IMR-90 (cell line): ENCODE results near the gene HNRNPLL. TPM values are rescaled to one million over a fixed set of nuclear protein-coding genes. Genes with fewer than 3 reads are reported as not detected.
A peak's percentile ranks its signal among the peaks of the same experiment; 100 is the strongest.

ENCODE experiments used
- ATAC-seq: fragments of 200-7000 bp; cut with Tn5 transposase; 2 replicates; pipeline ENCODE4 v1.9.1; 2020; ENCODE audit warnings: low read depth, mild to moderate bottlenecking, moderate library complexity
- BruUV-seq: library from RNA; stranded (reverse); fragments of 400-500 nt; replicated peaks from 2 replicates; lab custom pipeline; 2021; lab: Mats Ljungman, UMichigan
- CTCF ChIA-PET: fragments of 300-600 bp; formaldehyde crosslinking; extraction: SDS; loops from one replicate; lab custom pipeline; 2021; ENCODE audit warnings: antibody characterized with exemption; lab: Yijun Ruan, JAX
- POLR2A ChIA-PET: fragments of 300-600 bp; sonication (Branson Sonifier 250); formaldehyde crosslinking; loops from one replicate; lab custom pipeline; 2022; ENCODE audit warnings: antibody characterized with exemption; ENCODE audit not compliant: unreplicated experiment; lab: Charles Lee
- DNase-seq: peaks from one replicate; pipeline ENCODE4 v3.0.0; 2013
- H2AFZ ChIP-seq: replicated peaks from 2 replicates; pipeline ENCODE3; 2013; ENCODE audit warnings: low read length, mild to moderate bottlenecking; ENCODE audit not compliant: poor library complexity
- H2AK5ac ChIP-seq: 2 replicates; pipeline ENCODE4 v1.6.1; 2013; ENCODE audit warnings: low read depth, low read length, inconsistent platforms
- H2AK9ac ChIP-seq: replicated peaks from 2 replicates; pipeline ENCODE3; 2013; ENCODE audit warnings: mild to moderate bottlenecking, low read depth, low read length, moderate library complexity; ENCODE audit not compliant: poor library complexity
- H2BK120ac ChIP-seq: 2 replicates; pipeline ENCODE4 v1.6.1; 2013; ENCODE audit warnings: low read depth, low read length, inconsistent platforms
- H2BK15ac ChIP-seq: 3 replicates; pipeline ENCODE4 v1.6.1; 2013; ENCODE audit warnings: low read depth, low read length, inconsistent platforms
- H2BK20ac ChIP-seq: 2 replicates; pipeline ENCODE4 v1.6.1; 2013; ENCODE audit warnings: low read depth, mild to moderate bottlenecking, inconsistent platforms, low read length, moderate library complexity
- H2BK5ac ChIP-seq: 2 replicates; pipeline ENCODE4 v1.6.1; 2013; ENCODE audit warnings: mild to moderate bottlenecking, low read depth, low read length, inconsistent platforms; ENCODE audit not compliant: poor library complexity, severe bottlenecking
- H3K14ac ChIP-seq: replicated peaks from 2 replicates; pipeline ENCODE4 v1.6.1; 2013; ENCODE audit warnings: low read depth, low read length, inconsistent platforms
- H3K18ac ChIP-seq: 2 replicates; pipeline ENCODE4 v1.6.1; 2013; ENCODE audit warnings: low read depth, low read length, control low read depth
- H3K23ac ChIP-seq: 2 replicates; pipeline ENCODE4 v1.6.1; 2013; ENCODE audit warnings: low read depth, low read length, inconsistent platforms
- H3K27ac ChIP-seq: 2 replicates; pipeline ENCODE4 v1.5.1; 2013; ENCODE audit warnings: mild to moderate bottlenecking, control low read depth, low read length; ENCODE audit not compliant: insufficient read depth
- H3K27me3 ChIP-seq: 2 replicates; pipeline ENCODE4 v1.6.1; 2013; ENCODE audit warnings: low read length; ENCODE audit not compliant: control insufficient read depth, insufficient read depth
- H3K36me3 ChIP-seq: 2 replicates; pipeline ENCODE4 v1.6.1; 2013; ENCODE audit warnings: low read length, mixed read lengths; ENCODE audit not compliant: control insufficient read depth, insufficient read depth
- H3K4ac ChIP-seq: 2 replicates; pipeline ENCODE4 v1.6.1; 2013; ENCODE audit warnings: low read depth, low read length, inconsistent platforms
- H3K4me1 ChIP-seq: 2 replicates; pipeline ENCODE4 v1.6.1; 2013; ENCODE audit warnings: low read length, mixed read lengths; ENCODE audit not compliant: control insufficient read depth, insufficient read depth
- H3K4me2 ChIP-seq: 2 replicates; pipeline ENCODE4 v1.6.1; 2013; ENCODE audit warnings: low read depth, mild to moderate bottlenecking, control low read depth, low read length, moderate library complexity
- H3K4me3 ChIP-seq: 2 replicates; pipeline ENCODE4 v1.5.1; 2013; ENCODE audit warnings: low read depth, mild to moderate bottlenecking, control low read depth, low read length, moderate library complexity; ENCODE audit not compliant: insufficient read depth
- H3K56ac ChIP-seq: 2 replicates; pipeline ENCODE4 v1.6.1; 2013; ENCODE audit warnings: low read length, inconsistent platforms; ENCODE audit not compliant: insufficient read depth; ENCODE audit errors: extremely low read depth
- H3K79me1 ChIP-seq, 2 experiments: 2 replicates each; pipeline ENCODE4 v1.6.1; 2013; ENCODE audit warnings: low read length in 2 of 2, inconsistent platforms in 1 of 2, low read depth in 1 of 2
- H3K9ac ChIP-seq: 2 replicates; pipeline ENCODE4 v1.6.1; 2013; ENCODE audit warnings: low read depth, low read length, control low read depth
- H3K9me1 ChIP-seq: 2 replicates; pipeline ENCODE4 v1.6.1; 2013; ENCODE audit warnings: low read length, inconsistent platforms; ENCODE audit not compliant: insufficient read depth
- H3K9me3 ChIP-seq: 2 replicates; pipeline ENCODE4 v1.6.1; 2013; ENCODE audit warnings: low read length; ENCODE audit not compliant: control insufficient read depth, insufficient read depth
- H4K20me1 ChIP-seq: 2 replicates; pipeline ENCODE4 v1.6.1; 2013; ENCODE audit warnings: low read length, inconsistent platforms; ENCODE audit not compliant: insufficient read depth
- H4K5ac ChIP-seq: 2 replicates; pipeline ENCODE4 v1.6.1; 2013; ENCODE audit warnings: mild to moderate bottlenecking, low read depth, low read length, control low read depth
- H4K8ac ChIP-seq, 2 experiments: 2 replicates each; pipeline ENCODE4 v1.6.1; 2013; ENCODE audit warnings: low read depth in 2 of 2, low read length in 2 of 2, control low read depth in 1 of 2, inconsistent platforms in 1 of 2
- H4K91ac ChIP-seq: 2 replicates; pipeline ENCODE4 v1.6.1; 2013; ENCODE audit warnings: low read depth, low read length, inconsistent platforms; ENCODE audit not compliant: insufficient read depth
- BHLHE40 ChIP-seq: fragments of 150-350 bp; IDR thresholded peaks from 2 replicates; pipeline ENCODE4 v1.6.1; 2016; ENCODE audit warnings: mild to moderate bottlenecking, low read depth, low read length
- CHD1 ChIP-seq: IDR thresholded peaks from 2 replicates; pipeline ENCODE4 v1.6.1; 2012; ENCODE audit warnings: low read depth, low read length, improper control_type of control experiment
- NFE2L2 ChIP-seq: fragments of 150-350 bp; IDR thresholded peaks from 2 replicates; pipeline ENCODE4 v1.6.1; 2016; ENCODE audit warnings: low read depth, mild to moderate bottlenecking, low read length
- RCOR1 ChIP-seq: IDR thresholded peaks from 2 replicates; pipeline ENCODE4 v1.6.1; 2012; ENCODE audit warnings: mild to moderate bottlenecking, low read length, improper control_type of control experiment; ENCODE audit not compliant: insufficient replicate concordance
- RFX5 ChIP-seq: IDR thresholded peaks from 2 replicates; pipeline ENCODE4 v1.8.0; 2012; ENCODE audit warnings: low read depth, mild to moderate bottlenecking, low read length, moderate library complexity
- SMC3 ChIP-seq: fragments of 150-350 bp; IDR thresholded peaks from 2 replicates; pipeline ENCODE4 v1.6.1; 2016; ENCODE audit warnings: low read depth, mild to moderate bottlenecking, antibody characterized with exemption, low read length, moderate library complexity
- WGBS, 2 experiments: methylation state at CpG; one replicate each; pipeline versions ENCODE4 v1.1.5 to v1.1.7; 2013; ENCODE audit warnings: missing lambda C conversion rate in 2 of 2; ENCODE audit not compliant: insufficient read length in 1 of 2; ENCODE audit errors: extremely low coverage in 2 of 2; 5-methylcytosine and 5-hydroxymethylcytosine counted together
- dilution Hi-C: fragments of 300-500 bp; cut with HindIII; formaldehyde crosslinking; loops from one replicate; pipeline ENCODE4 v1.14.3; 2018; ENCODE audit warnings: low sequenced_read_pairs; ENCODE audit not compliant: unreplicated experiment
- in situ Hi-C: fragments of 300-500 bp; cut with MboI; formaldehyde crosslinking; loops from 3 replicates; pipeline ENCODE4 v1.14.3; 2019; ENCODE audit warnings: low sequenced_read_pairs, inconsistent platforms, mixed read lengths
- intact Hi-C: fragments of 100-400 bp; cut with micrococcal nuclease; formaldehyde crosslinking; loops from 2 replicates; pipeline ENCODE4 v1.10.0; 2022
- polyA plus RNA-seq, 3 experiments: library from polyadenylated mRNA; depleted of rRNA; stranded (reverse); fragments of >200 nt; gene quantifications; 2 replicates each; pipeline ENCODE4 v1.2.3, GENCODE V29; 2012; ENCODE audit warnings: low replicate concordance in 1 of 3
- total RNA-seq: library from RNA; depleted of rRNA; stranded (reverse); fragments of >200 nt; gene quantifications from 2 replicates; pipeline ENCODE4 v1.2.3, GENCODE V29; 2012
- TF ChIP-seq, protein P1 (sequence below): fragments of 150-350 bp; IDR thresholded peaks from 2 replicates; pipeline ENCODE4 v1.6.1; 2017; ENCODE audit warnings: mild to moderate bottlenecking, antibody characterized with exemption, low read length, low read depth
- TF ChIP-seq, protein P2 (sequence below): conservative IDR thresholded peaks from 2 replicates; pipeline ENCODE4 v1.5.1; 2012; ENCODE audit warnings: mild to moderate bottlenecking, low read depth, low read length, improper control_type of control experiment

HNRNPLL gene
- total and polyA plus RNA-seq, 2 of the 4 experiments (the other 2 are of a cell fraction) = 23.7 to 53.1 TPM

DNA sequence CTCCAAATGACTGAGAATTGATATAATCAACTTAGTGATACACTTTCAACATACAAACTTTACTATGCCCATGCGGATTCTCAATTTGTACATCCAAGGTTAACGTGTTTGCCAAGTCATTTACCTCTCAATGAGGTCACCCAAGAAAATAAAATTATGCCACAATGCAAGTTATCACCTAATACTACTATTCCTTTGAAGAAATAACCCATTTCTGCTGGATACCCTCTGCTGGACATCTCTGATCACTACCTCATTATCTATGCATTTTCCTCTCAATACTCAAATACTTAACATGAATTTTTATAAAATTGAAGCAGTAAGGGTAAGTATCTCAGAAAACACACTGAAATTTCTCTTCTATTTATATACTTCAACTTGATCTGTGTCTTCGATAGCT, 12.7 kb downstream of the HNRNPLL start:
- no peak overlapping the region for H4K5ac ChIP-seq
- H2BK15ac ChIP-seq = no peak overlapping the region
- H2AFZ ChIP-seq = no peak overlapping the region
- DNase-seq (no peak), ATAC-seq (no peak)
- no peak overlapping the region for H2AK9ac ChIP-seq
- H3K9me1 ChIP-seq = peaks cover 7% of the 10 kb centered on the region
- H4K20me1 ChIP-seq = peaks cover 77% of the 10 kb centered on the region
- no peak overlapping the region for H3K4me3 ChIP-seq
- intact Hi-C loops (no loop called here), in situ Hi-C loops (no loop called here), dilution Hi-C loops (no loop called here)
- H3K4me2 ChIP-seq = no peak overlapping the region
- H3K9me3 ChIP-seq = no peaks in the 10 kb centered on the region
- H3K9ac ChIP-seq = no peak overlapping the region
- peaks cover 15% of the 10 kb centered on the region for H3K36me3 ChIP-seq
- H3K23ac ChIP-seq = no peak overlapping the region
- H2BK20ac ChIP-seq = no peak overlapping the region
- BruUV-seq = no TSS peak
- no peak overlapping the region for H2BK120ac ChIP-seq
- CTCF ChIA-PET = interaction anchor here (1.0 kb wide), 1 partner anchor 11 kb away, joined by 3 read pairs; no protein-coding TSS in a partner anchor
- H4K91ac ChIP-seq = no peak overlapping the region
- peaks cover 9 to 73% of the 10 kb centered on the region in 2 experiments for H3K79me1 ChIP-seq
- no peak overlapping the region for H3K4ac ChIP-seq
- no peak overlapping the region for H2BK5ac ChIP-seq
- 95% methylated on average over 2 of the region's 3 CpGs; no CpG with 5 or more reads in 1 of the 2 experiments for WGBS, 2 experiments
- no peak overlapping the region for H3K56ac ChIP-seq
- no peaks in the 10 kb centered on the region for H3K27me3 ChIP-seq
- H3K18ac ChIP-seq = no peak overlapping the region
- H4K8ac ChIP-seq = no peak overlapping the region
- H3K27ac ChIP-seq = no peak overlapping the region
- POLR2A ChIA-PET = no interaction called here
- H3K4me1 ChIP-seq = peaks cover 15% of the 10 kb centered on the region
- TF ChIP-seq, protein P1, sequence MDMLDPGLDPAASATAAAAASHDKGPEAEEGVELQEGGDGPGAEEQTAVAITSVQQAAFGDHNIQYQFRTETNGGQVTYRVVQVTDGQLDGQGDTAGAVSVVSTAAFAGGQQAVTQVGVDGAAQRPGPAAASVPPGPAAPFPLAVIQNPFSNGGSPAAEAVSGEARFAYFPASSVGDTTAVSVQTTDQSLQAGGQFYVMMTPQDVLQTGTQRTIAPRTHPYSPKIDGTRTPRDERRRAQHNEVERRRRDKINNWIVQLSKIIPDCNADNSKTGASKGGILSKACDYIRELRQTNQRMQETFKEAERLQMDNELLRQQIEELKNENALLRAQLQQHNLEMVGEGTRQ = no peak
- TF ChIP-seq CHD1 (no peak), BHLHE40 (no peak), RFX5 (no peak), SMC3 (peak; percentile 36), NFE2L2 (no peak), RCOR1 (no peak)
- TF ChIP-seq, protein P2, sequence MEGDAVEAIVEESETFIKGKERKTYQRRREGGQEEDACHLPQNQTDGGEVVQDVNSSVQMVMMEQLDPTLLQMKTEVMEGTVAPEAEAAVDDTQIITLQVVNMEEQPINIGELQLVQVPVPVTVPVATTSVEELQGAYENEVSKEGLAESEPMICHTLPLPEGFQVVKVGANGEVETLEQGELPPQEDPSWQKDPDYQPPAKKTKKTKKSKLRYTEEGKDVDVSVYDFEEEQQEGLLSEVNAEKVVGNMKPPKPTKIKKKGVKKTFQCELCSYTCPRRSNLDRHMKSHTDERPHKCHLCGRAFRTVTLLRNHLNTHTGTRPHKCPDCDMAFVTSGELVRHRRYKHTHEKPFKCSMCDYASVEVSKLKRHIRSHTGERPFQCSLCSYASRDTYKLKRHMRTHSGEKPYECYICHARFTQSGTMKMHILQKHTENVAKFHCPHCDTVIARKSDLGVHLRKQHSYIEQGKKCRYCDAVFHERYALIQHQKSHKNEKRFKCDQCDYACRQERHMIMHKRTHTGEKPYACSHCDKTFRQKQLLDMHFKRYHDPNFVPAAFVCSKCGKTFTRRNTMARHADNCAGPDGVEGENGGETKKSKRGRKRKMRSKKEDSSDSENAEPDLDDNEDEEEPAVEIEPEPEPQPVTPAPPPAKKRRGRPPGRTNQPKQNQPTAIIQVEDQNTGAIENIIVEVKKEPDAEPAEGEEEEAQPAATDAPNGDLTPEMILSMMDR = peak; percentile 21; the same call in 1 of the 2 replicates
- H2AK5ac ChIP-seq = no peak overlapping the region
- H3K14ac ChIP-seq = no peak overlapping the region; the same call in 1 of the 2 replicates
